Psoas muscle (tissue), 8 donors: ENCODE data around the gene FZD10. TPM values are rescaled to one million over a fixed set of nuclear protein-coding genes. Genes with fewer than 3 reads are reported as not detected.

Source experiments
- ATAC-seq, 4 donors: fragments of 200-7000 bp; cut with Tn5 transposase; one replicate each; pipeline ENCODE4 v1.9.1; 2020; ENCODE audit warnings: moderate library complexity in 3 of 4, mild to moderate bottlenecking in 2 of 4
- DNase-seq, 2 donors: peaks; one replicate each; pipeline ENCODE4 v3.0.0-alpha.2; 2020
- H3K27ac ChIP-seq: fragments of 200-600 bp; one replicate; pipeline ENCODE4 v1.8.0; 2022
- H3K27me3 ChIP-seq, 3 donors: fragments of 200-600 bp in 1 of 3; one replicate each; pipeline versions ENCODE4 v1.6.1 to v1.8.0; 2013 to 2022; ENCODE audit warnings: low read length in 2 of 3, mild to moderate bottlenecking in 2 of 3, moderate library complexity in 1 of 3; ENCODE audit not compliant: insufficient read depth in 3 of 3
- H3K36me3 ChIP-seq, 2 donors: fragments of 200-600 bp in 1 of 2; one replicate each; pipeline versions ENCODE4 v1.6.1 to v1.8.0; 2013 to 2022; ENCODE audit warnings: low read depth in 1 of 2, mild to moderate bottlenecking in 1 of 2, moderate library complexity in 1 of 2; ENCODE audit not compliant: insufficient read depth in 1 of 2
- H3K4me1 ChIP-seq: fragments of 200-600 bp; one replicate; pipeline ENCODE4 v1.8.0; 2022
- H3K4me3 ChIP-seq: fragments of 200-600 bp; one replicate; pipeline ENCODE4 v1.8.0; 2022; ENCODE audit warnings: mild to moderate bottlenecking
- H3K9me3 ChIP-seq: fragments of 200-600 bp; one replicate; pipeline ENCODE4 v1.8.0; 2022
- WGBS, 3 donors: extraction: QIAGEN DNeasy Blood & Tissue Kit; methylation state at CpG; one replicate each; pipeline versions ENCODE4 v1.1.6 to v1.1.7; 2013; 5-methylcytosine and 5-hydroxymethylcytosine counted together
- intact Hi-C, 2 donors: fragments of 100-400 bp; cut with DNase I; formaldehyde crosslinking; loops; one replicate each; pipeline versions ENCODE4 v1.11.0 to v1.14.2; 2022
- polyA plus RNA-seq, 3 donors: library from polyadenylated mRNA; stranded (reverse); fragments of 200-250 nt; gene quantifications; one replicate each; pipeline ENCODE4 v1.2.3, GENCODE V29; 2013
- total RNA-seq, 4 donors: library from RNA; stranded (reverse); fragmentation: NEBNext Ultra II Directional in 2 of 4; extraction: Animal tissue kit (Norgen Biotek cat#: 25700) in 2 of 4; gene quantifications; one replicate each; pipeline versions ENCODE4 v1.2.1 to v1.2.4, GENCODE V29; 2021 to 2023
- TF ChIP-seq, protein P1 (sequence below): fragments of 200-600 bp; IDR thresholded peaks from one replicate; pipeline ENCODE4 v1.8.0; 2022; ENCODE audit warnings: antibody characterized with exemption
- donor health status: healthy with polysubstance abuse.
- donor health status: DM: no; HTN: no; CAD: no; lungs with moderate emphysema.
- donor health status: Bipolar disorder and iron deficiency.
- donor health status: healthy.
- donor health status: DM: yes; HTN: yes; CAD: no.
- donor health status: DM: no; HTN: no; CAD: no.
- donor health status: DM: no; HTN: no; CAD: no.
- donor health status: DM: yes; HTN: yes; CAD: no.

The FZD10 gene
- total and polyA plus RNA-seq, 7 donors = 0.17 to 0.68 (median 0.26) TPM

DNA sequence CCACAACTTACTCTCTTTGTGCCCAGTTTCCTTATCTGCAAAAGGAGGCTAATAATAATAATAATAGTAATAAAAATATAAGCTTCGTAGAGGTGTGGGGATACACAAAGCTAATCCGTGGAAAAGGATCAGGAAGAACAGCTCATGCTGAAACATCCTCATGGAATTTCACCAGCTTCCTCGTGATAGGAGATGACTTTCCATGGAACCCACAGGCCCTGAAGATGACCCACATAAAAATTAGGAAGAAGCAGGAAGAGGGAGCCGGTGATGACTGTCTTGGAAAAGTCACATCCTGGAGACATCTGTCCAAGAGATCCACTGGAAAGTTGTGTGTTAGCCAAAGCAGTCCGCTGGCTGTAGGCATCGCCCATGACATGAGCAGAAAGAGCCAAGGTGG is 31.9 kb upstream of the FZD10 start:
- H3K27ac ChIP-seq = no peak overlapping the region
- TF ChIP-seq, protein P1, sequence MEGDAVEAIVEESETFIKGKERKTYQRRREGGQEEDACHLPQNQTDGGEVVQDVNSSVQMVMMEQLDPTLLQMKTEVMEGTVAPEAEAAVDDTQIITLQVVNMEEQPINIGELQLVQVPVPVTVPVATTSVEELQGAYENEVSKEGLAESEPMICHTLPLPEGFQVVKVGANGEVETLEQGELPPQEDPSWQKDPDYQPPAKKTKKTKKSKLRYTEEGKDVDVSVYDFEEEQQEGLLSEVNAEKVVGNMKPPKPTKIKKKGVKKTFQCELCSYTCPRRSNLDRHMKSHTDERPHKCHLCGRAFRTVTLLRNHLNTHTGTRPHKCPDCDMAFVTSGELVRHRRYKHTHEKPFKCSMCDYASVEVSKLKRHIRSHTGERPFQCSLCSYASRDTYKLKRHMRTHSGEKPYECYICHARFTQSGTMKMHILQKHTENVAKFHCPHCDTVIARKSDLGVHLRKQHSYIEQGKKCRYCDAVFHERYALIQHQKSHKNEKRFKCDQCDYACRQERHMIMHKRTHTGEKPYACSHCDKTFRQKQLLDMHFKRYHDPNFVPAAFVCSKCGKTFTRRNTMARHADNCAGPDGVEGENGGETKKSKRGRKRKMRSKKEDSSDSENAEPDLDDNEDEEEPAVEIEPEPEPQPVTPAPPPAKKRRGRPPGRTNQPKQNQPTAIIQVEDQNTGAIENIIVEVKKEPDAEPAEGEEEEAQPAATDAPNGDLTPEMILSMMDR = no peak
- H3K4me1 ChIP-seq = no peaks in the 10 kb centered on the region
- no peak for DNase-seq
- no peaks in the 10 kb centered on the region for H3K36me3 ChIP-seq
- no peak for ATAC-seq
- peaks cover 0 to 4% (median 2%) of the 10 kb centered on the region in 3 donors for H3K27me3 ChIP-seq
- no peak overlapping the region for H3K4me3 ChIP-seq
- intact Hi-C loops = no loop called here
- H3K9me3 ChIP-seq = no peaks in the 10 kb centered on the region
- 40 to 43% (median 40%) methylated on average over 6 of the region's 6 CpGs for WGBS, 3 donors

DNA sequence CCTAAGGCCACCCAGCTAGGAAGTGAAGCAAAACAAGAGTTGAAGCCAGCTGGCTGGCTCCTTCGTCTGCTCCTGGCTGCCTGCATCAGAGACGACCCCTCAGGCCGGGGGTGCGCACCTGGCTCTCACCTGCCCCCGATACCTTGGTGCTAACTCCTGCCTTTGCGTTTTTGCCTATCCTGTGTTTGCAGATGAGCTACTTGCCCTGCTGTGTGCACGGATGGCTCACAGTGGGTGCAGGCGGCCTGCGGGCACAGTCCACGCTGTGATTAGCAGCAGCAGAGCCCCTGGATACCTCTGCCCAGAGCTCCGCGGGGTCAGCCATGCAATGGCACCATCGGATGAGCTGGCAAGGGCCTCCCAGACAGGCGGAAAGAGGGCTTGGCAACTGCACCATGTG is 31.2 kb upstream of the FZD10 start:
- H3K4me3 ChIP-seq = no peak overlapping the region
- TF ChIP-seq, protein P1 = no peak

DNA sequence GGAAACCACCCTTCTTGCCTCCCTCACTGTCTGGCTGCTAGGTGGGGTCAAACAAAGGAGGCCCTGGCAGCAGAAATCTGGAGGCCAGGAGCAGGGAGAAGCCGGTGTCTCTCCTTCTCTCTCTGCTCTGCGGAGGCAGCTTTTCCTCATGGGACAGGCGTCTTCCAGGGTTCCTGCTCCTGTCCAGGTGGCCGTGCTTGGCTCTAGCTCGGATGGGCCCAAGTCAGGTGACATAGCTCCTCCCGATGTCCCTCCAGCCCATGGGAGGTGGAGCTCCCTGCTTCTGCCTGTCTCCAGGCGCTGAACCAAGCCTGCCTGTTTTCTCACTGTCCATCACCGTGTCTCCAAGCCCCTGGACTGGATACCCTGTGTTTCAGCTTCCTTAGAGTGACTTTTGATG is 30.5 kb upstream of the FZD10 start:
- DNase-seq = peak in 1 of 2 donors; percentile 30
- Histone ChIP-seq H3K4me1 (no peaks in the 10 kb centered on the region), H3K36me3 (no peaks in the 10 kb centered on the region), H3K9me3 (no peaks in the 10 kb centered on the region), H3K27ac (no peak overlapping the region), H3K4me3 (no peak overlapping the region), H3K27me3 (peaks cover 0 to 4% (median 2%) of the 10 kb centered on the region in 3 donors)
- WGBS, 3 donors = 72 to 75% (median 74%) methylated on average over 8 of the region's 8 CpGs
- intact Hi-C loops = no loop called here
- TF ChIP-seq, protein P1 = no peak
- ATAC-seq = no peak

More for the DNA sequence above, 31.2 kb upstream of the FZD10 start:
- ATAC-seq (no peak), DNase-seq (peak in 1 of 2 donors; percentile 22)
- 51 to 68% (median 55%) methylated on average over 14 of the region's 14 CpGs for whole genome bisulfite sequencing, 3 donors
- Histone ChIP-seq H3K27ac (no peak overlapping the region), H3K36me3 (no peaks in the 10 kb centered on the region), H3K4me1 (no peaks in the 10 kb centered on the region), H3K27me3 (peaks cover 0 to 4% (median 2%) of the 10 kb centered on the region in 3 donors), H3K9me3 (no peaks in the 10 kb centered on the region)
- intact Hi-C loops = no loop called here

DNA sequence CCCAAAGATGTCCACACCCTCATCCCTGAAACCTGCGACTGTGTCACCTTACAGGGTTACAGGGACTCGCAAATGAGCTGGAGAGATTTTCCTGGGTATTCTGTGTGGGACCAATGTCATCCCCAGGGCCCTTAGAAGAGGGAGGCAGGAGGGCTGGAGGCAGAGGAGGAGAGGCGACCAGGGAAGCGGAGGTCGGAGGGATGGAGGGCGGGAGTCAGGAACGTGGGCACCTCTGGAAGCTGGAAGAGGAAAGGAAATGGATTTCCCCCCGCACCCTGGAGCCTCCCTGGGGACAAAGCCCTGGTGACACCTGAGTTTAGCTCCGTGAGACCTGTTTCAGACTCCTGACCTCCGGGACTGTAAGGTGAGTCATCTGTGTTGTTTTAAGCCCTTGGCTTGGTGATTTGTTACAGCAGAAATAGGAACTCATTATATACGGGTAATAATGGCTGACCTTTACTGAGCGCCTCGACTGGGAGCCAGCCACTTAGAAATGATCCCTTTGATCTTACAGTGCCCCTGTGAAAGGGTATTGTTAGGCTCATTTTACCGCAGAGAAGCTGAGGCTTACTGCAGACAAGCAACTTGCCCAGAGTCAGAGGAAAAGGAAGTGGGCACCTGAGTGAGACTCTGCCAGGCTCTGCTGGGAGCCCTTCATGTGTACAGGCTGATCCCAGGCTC is 29.3 kb upstream of the FZD10 start:
- TF ChIP-seq, protein P1 = no peak
- H3K27me3 ChIP-seq = peaks cover 0 to 4% (median 2%) of the 10 kb centered on the region in 3 donors
- peak in 1 of 2 donors; percentile 17 for DNase-seq
- no peak for ATAC-seq
- 67 to 69% (median 68%) methylated on average over 14 of the region's 14 CpGs for WGBS, 3 donors
- no peaks in the 10 kb centered on the region for H3K9me3 ChIP-seq
- no peak overlapping the region for H3K27ac ChIP-seq
- intact Hi-C loops = no loop called here
- no peaks in the 10 kb centered on the region for H3K36me3 ChIP-seq
- no peak overlapping the region for H3K4me3 ChIP-seq
- no peaks in the 10 kb centered on the region for H3K4me1 ChIP-seq
